Measurements from ENCODE around the gene ANKS3. TPM values are rescaled to one million over a fixed set of nuclear protein-coding genes. Genes with fewer than 3 reads are reported as not detected.

ANKS3 gene
- total and polyA plus RNA-seq, 4 donors: 12.6 to 26.3 (median 24.4) TPM

DNA sequence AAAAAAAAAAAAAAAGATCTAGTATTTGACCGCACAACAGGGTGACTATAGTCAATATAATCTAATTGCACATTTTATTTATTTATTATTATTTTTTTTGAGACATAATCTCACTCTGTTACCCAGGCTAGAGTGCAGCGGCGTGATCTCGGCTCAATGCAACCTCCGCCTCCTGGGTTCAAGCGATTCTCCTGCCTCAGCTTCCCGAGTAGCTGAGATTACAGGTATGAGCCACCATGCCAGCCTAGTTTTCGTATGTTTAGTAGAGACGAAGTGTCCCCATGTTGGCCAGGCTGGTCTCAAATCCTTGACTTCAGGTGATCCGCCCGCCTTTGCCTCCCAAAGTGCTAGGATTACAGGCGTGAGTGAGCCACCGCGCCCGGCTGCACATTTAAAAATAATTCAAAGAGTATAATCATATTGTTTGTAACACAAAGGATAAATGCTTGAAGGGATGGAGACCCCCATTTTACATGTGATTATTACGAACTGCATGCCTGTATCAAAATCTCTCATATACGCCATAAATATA is 794 bp downstream of the ANKS3 start:
- 36 to 41% methylated on average over 17 of the region's 17 CpGs for WGBS, 2 donors
- H3K4me1 ChIP-seq (ENCODE audit: control insufficient read depth in 5 of 5, insufficient read depth in 5 of 5, low read length in 5 of 5): peaks cover 0 to 6% (median 2%) of the 10 kb centered on the region in 5 donors
- H3K27ac ChIP-seq (ENCODE audit: low read depth in 1 of 2, low read length in 1 of 2): no peak overlapping the region
- DNase-seq (no peak), ATAC-seq (ENCODE audit: insufficient read depth, low FRiP score) (no peak)
- TF ChIP-seq, protein P1, sequence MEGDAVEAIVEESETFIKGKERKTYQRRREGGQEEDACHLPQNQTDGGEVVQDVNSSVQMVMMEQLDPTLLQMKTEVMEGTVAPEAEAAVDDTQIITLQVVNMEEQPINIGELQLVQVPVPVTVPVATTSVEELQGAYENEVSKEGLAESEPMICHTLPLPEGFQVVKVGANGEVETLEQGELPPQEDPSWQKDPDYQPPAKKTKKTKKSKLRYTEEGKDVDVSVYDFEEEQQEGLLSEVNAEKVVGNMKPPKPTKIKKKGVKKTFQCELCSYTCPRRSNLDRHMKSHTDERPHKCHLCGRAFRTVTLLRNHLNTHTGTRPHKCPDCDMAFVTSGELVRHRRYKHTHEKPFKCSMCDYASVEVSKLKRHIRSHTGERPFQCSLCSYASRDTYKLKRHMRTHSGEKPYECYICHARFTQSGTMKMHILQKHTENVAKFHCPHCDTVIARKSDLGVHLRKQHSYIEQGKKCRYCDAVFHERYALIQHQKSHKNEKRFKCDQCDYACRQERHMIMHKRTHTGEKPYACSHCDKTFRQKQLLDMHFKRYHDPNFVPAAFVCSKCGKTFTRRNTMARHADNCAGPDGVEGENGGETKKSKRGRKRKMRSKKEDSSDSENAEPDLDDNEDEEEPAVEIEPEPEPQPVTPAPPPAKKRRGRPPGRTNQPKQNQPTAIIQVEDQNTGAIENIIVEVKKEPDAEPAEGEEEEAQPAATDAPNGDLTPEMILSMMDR (IDR thresholded peaks at IDR 0.05; ENCODE audit: control extremely low read depth, extremely low read depth): no peak
- H3K9me3 ChIP-seq (ENCODE audit: control insufficient read depth in 4 of 4, insufficient read depth in 3 of 4, low read length in 3 of 4): no peaks in the 10 kb centered on the region
- peak overlapping the region in 1 of 2 donors; percentile 38 for H3K9ac ChIP-seq (ENCODE audit: insufficient read depth in 1 of 2, low read length in 2 of 2)
- peak overlapping the region; percentile 10 for H3K4me3 ChIP-seq
- H3K36me3 ChIP-seq (ENCODE audit: control insufficient read depth in 4 of 4, insufficient read depth in 4 of 4, low read length in 4 of 4): peaks cover 0 to 13% (median 5%) of the 10 kb centered on the region in 4 donors
- H3K27me3 ChIP-seq (ENCODE audit: control insufficient read depth in 3 of 3, insufficient read depth in 3 of 3, low read length in 2 of 3): no peaks in the 10 kb centered on the region

DNA sequence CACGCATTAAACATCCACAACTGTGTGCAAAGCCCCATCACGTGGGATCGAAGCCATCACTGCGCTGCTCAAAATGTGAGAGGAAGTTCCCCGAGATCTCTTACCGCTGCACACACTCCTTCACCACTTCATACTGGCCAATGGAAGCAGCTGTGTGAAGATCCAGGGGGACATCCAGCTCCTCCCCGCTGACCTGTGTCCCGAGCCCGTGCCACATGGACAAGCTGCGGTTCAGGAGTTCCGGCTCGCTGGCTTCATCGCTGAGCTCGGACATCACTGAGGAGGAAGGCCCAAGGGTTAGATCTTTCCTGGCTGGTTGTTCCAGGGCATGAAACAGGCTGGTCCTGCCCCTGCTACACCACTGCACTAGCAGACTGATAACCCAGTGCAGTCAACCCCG is 4.2 kb downstream of the ANKS3 start:
- Histone ChIP-seq H3K36me3 (ENCODE audit: control insufficient read depth in 4 of 4, insufficient read depth in 4 of 4, low read length in 4 of 4) (peaks cover 0 to 27% (median 10%) of the 10 kb centered on the region in 4 donors), H3K27me3 (ENCODE audit: control insufficient read depth in 3 of 3, insufficient read depth in 3 of 3, low read length in 2 of 3) (no peaks in the 10 kb centered on the region)

DNA sequence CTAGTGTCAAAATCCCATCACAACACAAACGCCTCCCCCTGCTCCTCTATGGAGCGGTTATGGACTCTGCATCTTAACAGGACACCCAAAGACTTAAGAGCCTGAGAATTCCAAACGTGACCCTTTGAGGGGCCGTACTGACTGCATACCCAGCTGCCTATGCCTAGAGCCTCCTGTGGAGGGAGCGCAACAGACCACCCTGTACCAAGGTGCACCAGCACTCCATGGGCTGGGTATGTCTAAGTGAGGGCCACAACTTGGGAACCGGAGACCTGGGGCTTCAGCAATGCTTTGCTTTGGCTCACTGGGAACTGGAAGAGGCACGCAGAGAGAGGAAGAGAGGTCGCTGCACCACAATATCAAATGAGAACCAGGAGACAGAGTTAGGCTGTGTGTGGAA is 5.4 kb downstream of the ANKS3 start:
- Histone ChIP-seq H3K27ac (ENCODE audit: low read depth in 1 of 2, low read length in 1 of 2) (no peak overlapping the region), H3K4me3 (no peak overlapping the region), H3K9me3 (ENCODE audit: control insufficient read depth in 4 of 4, insufficient read depth in 3 of 4, low read length in 3 of 4) (no peaks in the 10 kb centered on the region), H3K36me3 (ENCODE audit: control insufficient read depth in 4 of 4, insufficient read depth in 4 of 4, low read length in 4 of 4) (peaks cover 0 to 31% (median 10%) of the 10 kb centered on the region in 4 donors), H3K27me3 (ENCODE audit: control insufficient read depth in 3 of 3, insufficient read depth in 3 of 3, low read length in 2 of 3) (no peaks in the 10 kb centered on the region), H3K4me1 (ENCODE audit: control insufficient read depth in 5 of 5, insufficient read depth in 5 of 5, low read length in 5 of 5) (no peaks in the 10 kb centered on the region), H3K9ac (ENCODE audit: insufficient read depth in 1 of 2, low read length in 2 of 2) (no peak overlapping the region)
- TF ChIP-seq, protein P1 (IDR thresholded peaks at IDR 0.05; ENCODE audit: control extremely low read depth, extremely low read depth): no peak
- DNase-seq (no peak), ATAC-seq (ENCODE audit: insufficient read depth, low FRiP score) (no peak)
- 95 to 96% methylated on average over 8 of the region's 8 CpGs for WGBS, 2 donors

More for the DNA sequence above, 4.2 kb downstream of the ANKS3 start:
- 94% methylated on average over 15 of the region's 15 CpGs for WGBS, 2 donors
- DNase-seq (no peak), ATAC-seq (ENCODE audit: insufficient read depth, low FRiP score) (no peak)
- H3K27ac ChIP-seq (ENCODE audit: low read depth in 1 of 2, low read length in 1 of 2): no peak overlapping the region
- H3K9me3 ChIP-seq (ENCODE audit: control insufficient read depth in 4 of 4, insufficient read depth in 3 of 4, low read length in 3 of 4): no peaks in the 10 kb centered on the region
- no peak overlapping the region for H3K9ac ChIP-seq (ENCODE audit: insufficient read depth in 1 of 2, low read length in 2 of 2)
- TF ChIP-seq, protein P1 (IDR thresholded peaks at IDR 0.05; ENCODE audit: control extremely low read depth, extremely low read depth): no peak
- no peak overlapping the region for H3K4me3 ChIP-seq
- H3K4me1 ChIP-seq (ENCODE audit: control insufficient read depth in 5 of 5, insufficient read depth in 5 of 5, low read length in 5 of 5): peaks cover 0 to under 1% (median 0%) of the 10 kb centered on the region in 5 donors

DNA sequence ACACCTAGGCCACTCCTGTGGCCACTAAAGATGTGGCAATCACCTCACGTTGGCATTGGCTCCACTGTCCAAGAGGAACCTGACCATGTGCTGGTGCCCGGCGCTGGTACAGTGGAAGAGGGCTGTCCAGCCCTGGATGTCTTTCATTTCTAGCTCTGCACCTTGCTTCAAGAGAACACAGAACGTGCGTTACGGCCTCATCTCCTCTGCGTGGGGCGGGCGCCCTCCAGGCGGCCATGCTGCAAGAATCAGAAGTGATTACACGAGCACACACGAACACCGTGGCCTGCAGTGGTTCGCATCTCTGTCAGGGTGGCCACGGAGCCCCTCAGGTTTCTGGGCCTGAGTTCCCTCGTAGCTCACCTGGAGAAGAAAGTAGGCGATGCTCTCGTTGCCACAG is 7.5 kb downstream of the ANKS3 start:
- 92 to 93% methylated on average over 18 of the region's 18 CpGs for WGBS, 2 donors
- DNase-seq: no peak
- H3K36me3 ChIP-seq (ENCODE audit: control insufficient read depth in 4 of 4, insufficient read depth in 4 of 4, low read length in 4 of 4): peaks cover 0 to 38% (median 11%) of the 10 kb centered on the region in 4 donors
- no peaks in the 10 kb centered on the region for H3K27me3 ChIP-seq (ENCODE audit: control insufficient read depth in 3 of 3, insufficient read depth in 3 of 3, low read length in 2 of 3)
- ATAC-seq (ENCODE audit: insufficient read depth, low FRiP score): no peak
- no peak overlapping the region for H3K4me3 ChIP-seq
- H3K4me1 ChIP-seq (ENCODE audit: control insufficient read depth in 5 of 5, insufficient read depth in 5 of 5, low read length in 5 of 5): no peaks in the 10 kb centered on the region
- no peak overlapping the region for H3K9ac ChIP-seq (ENCODE audit: insufficient read depth in 1 of 2, low read length in 2 of 2)
- H3K9me3 ChIP-seq (ENCODE audit: control insufficient read depth in 4 of 4, insufficient read depth in 3 of 4, low read length in 3 of 4): no peaks in the 10 kb centered on the region
- TF ChIP-seq, protein P1 (IDR thresholded peaks at IDR 0.05; ENCODE audit: control extremely low read depth, extremely low read depth): no peak
- H3K27ac ChIP-seq (ENCODE audit: low read depth in 1 of 2, low read length in 1 of 2): no peak overlapping the region

Measured in lung (tissue), 12 donors.